Keratinocyte (primary cell): ENCODE measurements around the gene KDM3B. TPM values are rescaled to one million over a fixed set of nuclear protein-coding genes. Genes with fewer than 3 reads are reported as not detected.

ENCODE experiments used
- DNase-seq: peaks from one replicate; pipeline ENCODE4 v3.0.0-alpha.2; 2011; ENCODE audit warnings: low read depth, missing footprints, low spot score
- FAIRE-seq: peaks from 2 replicates; lab custom pipeline; 2011; peaks lifted over from hg19 to GRCh38; lab: Jason Lieb, UNC
- H2AFZ ChIP-seq: 2 replicates; pipeline ENCODE4 v1.6.0; 2012; ENCODE audit warnings: low read length, control low read depth, inconsistent platforms; ENCODE audit not compliant: control insufficient read depth
- H3K27ac ChIP-seq: 2 replicates; pipeline ENCODE4 v1.5.1; 2011; ENCODE audit warnings: low read length; ENCODE audit not compliant: control insufficient read depth, insufficient read depth
- H3K27me3 ChIP-seq: 3 replicates; pipeline ENCODE4 v1.6.0; 2011; ENCODE audit warnings: low read length; ENCODE audit not compliant: control insufficient read depth, insufficient read depth; ENCODE audit errors: extremely low read depth
- H3K36me3 ChIP-seq, 2 experiments: 2 replicates in 1 of 2; 3 replicates in 1 of 2; pipeline ENCODE4 v1.5.1; 2011; ENCODE audit warnings: low read length in 2 of 2, mild to moderate bottlenecking in 1 of 2; ENCODE audit not compliant: control insufficient read depth in 2 of 2, insufficient read depth in 2 of 2; ENCODE audit errors: extremely low read depth in 1 of 2
- H3K4me1 ChIP-seq: 3 replicates; pipeline ENCODE4 v1.5.1; 2011; ENCODE audit warnings: low read length; ENCODE audit not compliant: control insufficient read depth, insufficient read depth; ENCODE audit errors: extremely low read depth
- H3K4me2 ChIP-seq: 3 replicates; pipeline ENCODE4 v1.6.0; 2011; ENCODE audit warnings: low read depth, low read length; ENCODE audit not compliant: control insufficient read depth, insufficient read depth; ENCODE audit errors: extremely low read depth
- H3K4me3 ChIP-seq, 3 experiments: fragments of 200-600 bp in 1 of 3; sonication (generic) in 1 of 3; 2 replicates in 2 of 3; 3 replicates in 1 of 3; pipeline ENCODE4 v1.5.1; 2011 to 2016; ENCODE audit warnings: low read length in 3 of 3, mild to moderate bottlenecking in 3 of 3, control low read depth in 2 of 3, inconsistent platforms in 1 of 3, low read depth in 1 of 3, mixed read lengths in 1 of 3, mixed run types in 1 of 3, moderate library complexity in 1 of 3; ENCODE audit not compliant: control insufficient read depth in 2 of 3, insufficient read depth in 2 of 3; ENCODE audit errors: extremely low read depth in 1 of 3
- H3K79me2 ChIP-seq: 2 replicates; pipeline ENCODE4 v1.6.0; 2012; ENCODE audit warnings: low read length; ENCODE audit not compliant: control insufficient read depth, insufficient read depth
- H3K9ac ChIP-seq: 3 replicates; pipeline ENCODE4 v1.6.0; 2011; ENCODE audit warnings: low read length; ENCODE audit not compliant: control insufficient read depth, insufficient read depth; ENCODE audit errors: extremely low read depth
- H3K9me1 ChIP-seq: 3 replicates; pipeline ENCODE4 v1.6.0; 2011; ENCODE audit warnings: low read length; ENCODE audit not compliant: control insufficient read depth, insufficient read depth; ENCODE audit errors: extremely low read depth
- H3K9me3 ChIP-seq: 2 replicates; pipeline ENCODE4 v1.5.1; 2012; ENCODE audit warnings: low read depth, low read length; ENCODE audit not compliant: control insufficient read depth
- H4K20me1 ChIP-seq: 3 replicates; pipeline ENCODE4 v1.6.0; 2011; ENCODE audit warnings: low read length; ENCODE audit not compliant: control insufficient read depth, insufficient read depth; ENCODE audit errors: extremely low read depth
- EZH2 ChIP-seq: IDR thresholded peaks from one replicate; pipeline ENCODE4 v1.6.1; 2012; ENCODE audit warnings: inconsistent platforms, mild to moderate bottlenecking, low read length, moderate library complexity
- dilution Hi-C: fragments of 300-500 bp; cut with MboI; formaldehyde crosslinking; loops from one replicate; pipeline ENCODE4 v1.7.0; 2020; ENCODE audit warnings: low sequenced_read_pairs; ENCODE audit not compliant: extremely low pct_ligation_motif_present
- polyA plus RNA-seq, 5 experiments: library from polyadenylated mRNA; depleted of rRNA in 3 of 5; stranded (reverse) in 3 of 5; stranded (forward) in 1 of 5; unstranded in 1 of 5; fragments of >200 nt; gene quantifications; 1 replicate in 1 of 5; 2 replicates in 3 of 5; 3 replicates in 1 of 5; pipeline versions ENCODE4 v1.2.1 to v1.2.3, GENCODE V29; 2011 to 2012; ENCODE audit warnings: missing spikeins in 2 of 5, low read depth in 1 of 5, low replicate concordance in 1 of 5
- TF ChIP-seq, protein P1 (sequence below), 3 experiments: IDR thresholded peaks in 1 of 3; conservative IDR thresholded peaks in 1 of 3; optimal IDR thresholded peaks in 1 of 3; 2 replicates in 2 of 3; 3 replicates in 1 of 3; pipeline versions ENCODE3 to v1.5.1; 2011; ENCODE audit warnings: low read length in 3 of 3, mild to moderate bottlenecking in 3 of 3, moderate library complexity in 2 of 3, control low read depth in 1 of 3, inconsistent platforms in 1 of 3; ENCODE audit not compliant: insufficient read depth in 2 of 3; ENCODE audit errors: extremely low read depth in 1 of 3

The KDM3B gene
- polyA plus RNA-seq, 1 donor (not counting 4 experiments of a cell fraction or from before 2014, with no cell fraction given), result 28.8 TPM

DNA sequence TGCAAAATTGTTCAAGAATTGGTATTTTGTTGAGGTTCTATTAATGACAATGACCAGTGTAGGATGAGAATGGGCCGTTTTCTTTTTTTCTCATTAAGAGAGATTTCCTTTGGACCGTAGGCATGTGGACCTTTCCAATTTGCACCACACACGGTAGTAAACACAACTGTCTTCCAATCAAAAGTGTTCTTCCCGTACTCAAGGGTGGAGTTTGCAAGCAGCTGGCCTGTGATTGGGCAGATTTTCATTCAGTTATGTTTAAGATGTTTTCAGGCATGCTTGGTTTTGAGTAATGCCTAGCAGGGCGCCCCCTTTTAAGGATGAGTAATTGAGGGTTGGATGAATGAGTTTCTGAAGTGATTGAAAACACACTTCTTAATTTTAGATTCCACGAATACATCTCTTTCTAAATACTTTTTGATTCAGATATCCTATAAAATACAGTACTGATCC lies 2.5 kb downstream of the KDM3B start:
- H3K4me3 ChIP-seq, result peak overlapping the region in 2 of 3 experiments; percentile 86 to 88
- TF ChIP-seq, protein P1, sequence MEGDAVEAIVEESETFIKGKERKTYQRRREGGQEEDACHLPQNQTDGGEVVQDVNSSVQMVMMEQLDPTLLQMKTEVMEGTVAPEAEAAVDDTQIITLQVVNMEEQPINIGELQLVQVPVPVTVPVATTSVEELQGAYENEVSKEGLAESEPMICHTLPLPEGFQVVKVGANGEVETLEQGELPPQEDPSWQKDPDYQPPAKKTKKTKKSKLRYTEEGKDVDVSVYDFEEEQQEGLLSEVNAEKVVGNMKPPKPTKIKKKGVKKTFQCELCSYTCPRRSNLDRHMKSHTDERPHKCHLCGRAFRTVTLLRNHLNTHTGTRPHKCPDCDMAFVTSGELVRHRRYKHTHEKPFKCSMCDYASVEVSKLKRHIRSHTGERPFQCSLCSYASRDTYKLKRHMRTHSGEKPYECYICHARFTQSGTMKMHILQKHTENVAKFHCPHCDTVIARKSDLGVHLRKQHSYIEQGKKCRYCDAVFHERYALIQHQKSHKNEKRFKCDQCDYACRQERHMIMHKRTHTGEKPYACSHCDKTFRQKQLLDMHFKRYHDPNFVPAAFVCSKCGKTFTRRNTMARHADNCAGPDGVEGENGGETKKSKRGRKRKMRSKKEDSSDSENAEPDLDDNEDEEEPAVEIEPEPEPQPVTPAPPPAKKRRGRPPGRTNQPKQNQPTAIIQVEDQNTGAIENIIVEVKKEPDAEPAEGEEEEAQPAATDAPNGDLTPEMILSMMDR (optimal IDR thresholded peaks at IDR 0.05 in 1 of 3, IDR thresholded peaks at IDR 0.05 in 1 of 3, conservative IDR thresholded peaks at IDR 0.05 in 1 of 3; ENCODE audit: extremely low read depth in 1 of 3, insufficient read depth in 2 of 3, low read length in 3 of 3), result peak in 1 of 3 experiments; percentile 19
- TF ChIP-seq EZH2, result no peak
- H3K27ac ChIP-seq, result peak overlapping the region; percentile 33
- H3K27me3 ChIP-seq, result no peaks in the 10 kb centered on the region
- H3K36me3 ChIP-seq, result peaks cover 1 to 5% of the 10 kb centered on the region in 2 experiments
- no peak overlapping the region for H3K9ac ChIP-seq
- dilution Hi-C loops, result no loop called here
- peaks cover 65% of the 10 kb centered on the region for H3K79me2 ChIP-seq
- peak; percentile 65 for FAIRE-seq
- H3K4me2 ChIP-seq, result peak overlapping the region; percentile 83
- no peak for DNase-seq
- peaks cover 7% of the 10 kb centered on the region for H4K20me1 ChIP-seq
- H2AFZ ChIP-seq, result no peak overlapping the region
- peaks cover 4% of the 10 kb centered on the region for H3K9me3 ChIP-seq
- no peaks in the 10 kb centered on the region for H3K9me1 ChIP-seq
- H3K4me1 ChIP-seq, result peaks cover 23% of the 10 kb centered on the region

DNA sequence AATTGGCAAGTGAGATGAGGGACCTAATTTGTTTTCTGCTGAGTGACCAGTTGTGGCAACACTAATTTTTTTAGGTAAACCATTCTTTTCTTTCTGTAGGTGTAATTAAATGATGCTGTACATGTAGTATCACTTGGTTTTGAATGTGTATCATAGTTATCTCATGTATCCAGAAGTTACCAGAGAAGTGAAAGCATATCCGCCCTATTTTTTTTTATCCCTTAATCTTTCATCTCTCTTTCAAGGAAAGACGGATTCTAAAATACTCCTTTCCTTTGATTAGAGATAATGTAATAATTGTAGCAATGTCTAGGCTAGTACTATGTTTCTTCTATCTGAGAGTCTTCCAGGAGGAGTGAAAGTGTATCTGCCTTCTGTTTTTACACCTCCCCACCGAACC lies 7.1 kb downstream of the KDM3B start:
- Histone ChIP-seq H3K79me2 (peaks cover 89% of the 10 kb centered on the region), H2AFZ (no peak overlapping the region), H3K9ac (no peak overlapping the region), H3K4me2 (no peak overlapping the region), H3K27me3 (no peaks in the 10 kb centered on the region), H3K9me3 (no peaks in the 10 kb centered on the region), H4K20me1 (peaks cover 3% of the 10 kb centered on the region), H3K27ac (no peak overlapping the region), H3K4me3 (no peak overlapping the region), H3K36me3 (no peaks in the 10 kb centered on the region), H3K4me1 (peaks cover 8% of the 10 kb centered on the region), H3K9me1 (no peaks in the 10 kb centered on the region)
- DNase-seq (no peak), FAIRE-seq (no peak)
- no peak for TF ChIP-seq EZH2
- TF ChIP-seq, protein P1 (optimal IDR thresholded peaks at IDR 0.05 in 1 of 3, IDR thresholded peaks at IDR 0.05 in 1 of 3, conservative IDR thresholded peaks at IDR 0.05 in 1 of 3; ENCODE audit: extremely low read depth in 1 of 3, insufficient read depth in 2 of 3, low read length in 3 of 3), result no peak
- dilution Hi-C loops, result no loop called here
